ENCODE results near the gene RDH5.
A peak's percentile ranks its signal among the peaks of the same experiment; 100 is the strongest.

Gene RDH5

GRCh38 chr12:55739025-55739378 lies 18.8 kb downstream of the RDH5 start:
- peak; percentile 53 for TF ChIP-seq CTCF (conservative IDR thresholded peaks at IDR 0.05)
- no peak for TF ChIP-seq ZFX (IDR thresholded peaks at IDR 0.05)
- no peak overlapping the region for H3K27ac ChIP-seq

GRCh38 chr12:55741931-55742680 lies 21.9 kb downstream of the RDH5 start:
- TF ChIP-seq CTCF (conservative IDR thresholded peaks at IDR 0.05): no peak
- no peak for TF ChIP-seq ZFX (IDR thresholded peaks at IDR 0.05)
- H3K27ac ChIP-seq: no peak overlapping the region

GRCh38 chr12:55742719-55743405 lies 22.7 kb downstream of the RDH5 start, which contains the start of gene GDF11:
Gene GDF11, plus strand, starts transcription at chr12:55743122. Its CDS starts 195 bp downstream, at chr12:55743317.
- H3K27ac ChIP-seq: peak within 1 kb of the TSS; percentile 76
- TF ChIP-seq ZFX (IDR thresholded peaks at IDR 0.05) (no peak), CTCF (conservative IDR thresholded peaks at IDR 0.05) (no peak)

- peak overlapping the region; percentile 76 for H3K27ac ChIP-seq
- TF ChIP-seq CTCF (conservative IDR thresholded peaks at IDR 0.05) (peak; percentile 24), ZFX (IDR thresholded peaks at IDR 0.05) (no peak)
Observed at GRCh38 chr12:55743406-55744339, 23.5 kb downstream of the RDH5 start.

- H3K27ac ChIP-seq: peak overlapping the region; percentile 76
- TF ChIP-seq CTCF (conservative IDR thresholded peaks at IDR 0.05): no peak
- no peak for TF ChIP-seq ZFX (IDR thresholded peaks at IDR 0.05)
Observed at GRCh38 chr12:55744340-55745030, 24.3 kb downstream of the RDH5 start.

GRCh38 chr12:55745361-55746173 lies 25.4 kb downstream of the RDH5 start:
- no peak overlapping the region for H3K27ac ChIP-seq
- TF ChIP-seq CTCF (conservative IDR thresholded peaks at IDR 0.05) (no peak), ZFX (IDR thresholded peaks at IDR 0.05) (no peak)

All from C4-2B (cell line).